ENCODE data around the gene ADCY6. TPM values are rescaled to one million over a fixed set of nuclear protein-coding genes. Genes with fewer than 3 reads are reported as not detected.
"Not testable (repeated sequence)": the region's sequence is repeated elsewhere in the genome, so short reads cannot be mapped to it uniquely, and the experiment has no call there.

ADCY6 gene
- total RNA-seq, 1 donor from 2014 or later: 0.78 TPM

GRCh38 chr12:48744251-48745008, 44.5 kb downstream of the ADCY6 start:
- no peaks in the 10 kb centered on the region for H3K9me3 Mint-ChIP-seq
- peaks cover 23% of the 10 kb centered on the region for H3K27me3 Mint-ChIP-seq (ENCODE audit: insufficient read depth)
- no peak overlapping the region for H3K4me3 Mint-ChIP-seq
- intact Hi-C loops (cut with micrococcal nuclease): no loop called here
- no peak overlapping the region for H3K27ac Mint-ChIP-seq
- no peaks in the 10 kb centered on the region for H3K4me1 Mint-ChIP-seq (ENCODE audit: low read depth)
- no peaks in the 10 kb centered on the region for H3K36me3 Mint-ChIP-seq (ENCODE audit: low read depth)
- DNase-seq (ENCODE audit: low spot score): no peak

- Mint-ChIP-seq H3K9me3 (no peaks in the 10 kb centered on the region), H3K27ac (no peak overlapping the region), H3K4me3 (no peak overlapping the region), H3K36me3 (ENCODE audit: low read depth) (no peaks in the 10 kb centered on the region), H3K27me3 (ENCODE audit: insufficient read depth) (peaks cover 25% of the 10 kb centered on the region), H3K4me1 (ENCODE audit: low read depth) (no peaks in the 10 kb centered on the region)
- no peak for DNase-seq (ENCODE audit: low spot score)
- intact Hi-C loops (cut with micrococcal nuclease): no loop called here
Observed at GRCh38 chr12:48739618-48740269, 49.1 kb downstream of the ADCY6 start.

GRCh38 chr12:48736456-48736855, 52.4 kb downstream of the ADCY6 start:
- Mint-ChIP-seq H3K9me3 (no peaks in the 10 kb centered on the region), H3K4me3 (no peak overlapping the region), H3K4me1 (ENCODE audit: low read depth) (no peaks in the 10 kb centered on the region), H3K27me3 (ENCODE audit: insufficient read depth) (peaks cover 21% of the 10 kb centered on the region), H3K27ac (no peak overlapping the region), H3K36me3 (ENCODE audit: low read depth) (no peaks in the 10 kb centered on the region)
- intact Hi-C loops (cut with micrococcal nuclease): no loop called here
- DNase-seq (ENCODE audit: low spot score): no peak

GRCh38 chr12:48728807-48729206, 60.1 kb downstream of the ADCY6 start:
- DNase-seq (ENCODE audit: low spot score): no peak
- Mint-ChIP-seq H3K27ac (no peak overlapping the region), H3K4me1 (ENCODE audit: low read depth) (no peaks in the 10 kb centered on the region), H3K27me3 (ENCODE audit: insufficient read depth) (peaks cover 2% of the 10 kb centered on the region), H3K9me3 (no peaks in the 10 kb centered on the region), H3K4me3 (no peak overlapping the region), H3K36me3 (ENCODE audit: low read depth) (no peaks in the 10 kb centered on the region)
- intact Hi-C loops (cut with micrococcal nuclease): no loop called here

GRCh38 chr12:48720737-48721136, 68.2 kb downstream of the ADCY6 start:
- DNase-seq (ENCODE audit: low spot score); H3K27ac Mint-ChIP-seq; H3K27me3 Mint-ChIP-seq (ENCODE audit: insufficient read depth); intact Hi-C loops (cut with micrococcal nuclease); H3K4me3 Mint-ChIP-seq: not testable (repeated sequence)
- peaks cover 16% of the 10 kb centered on the region for H3K4me1 Mint-ChIP-seq (ENCODE audit: low read depth)
- peaks cover 15% of the 10 kb centered on the region for H3K36me3 Mint-ChIP-seq (ENCODE audit: low read depth)
- H3K9me3 Mint-ChIP-seq: peaks cover 23% of the 10 kb centered on the region

GRCh38 chr12:48720171-48720570, 68.7 kb downstream of the ADCY6 start:
- H3K27ac Mint-ChIP-seq; DNase-seq (ENCODE audit: low spot score); H3K4me3 Mint-ChIP-seq; intact Hi-C loops (cut with micrococcal nuclease); H3K27me3 Mint-ChIP-seq (ENCODE audit: insufficient read depth): not testable (repeated sequence)
- peaks cover 23% of the 10 kb centered on the region for H3K9me3 Mint-ChIP-seq
- H3K36me3 Mint-ChIP-seq (ENCODE audit: low read depth): peaks cover 16% of the 10 kb centered on the region
- H3K4me1 Mint-ChIP-seq (ENCODE audit: low read depth): peaks cover 22% of the 10 kb centered on the region

GRCh38 chr12:48719002-48719401, 69.9 kb downstream of the ADCY6 start:
- H3K27ac Mint-ChIP-seq; H3K4me3 Mint-ChIP-seq; H3K27me3 Mint-ChIP-seq (ENCODE audit: insufficient read depth); DNase-seq (ENCODE audit: low spot score): not testable (repeated sequence)
- H3K36me3 Mint-ChIP-seq (ENCODE audit: low read depth): peaks cover 24% of the 10 kb centered on the region
- intact Hi-C loops (cut with micrococcal nuclease): loop anchor here (10.0 kb wide), 1 partner anchor 1014 kb away; the partner anchor contains the start of gene RPAP3
- H3K9me3 Mint-ChIP-seq: peaks cover 23% of the 10 kb centered on the region
- H3K4me1 Mint-ChIP-seq (ENCODE audit: low read depth): peaks cover 33% of the 10 kb centered on the region

- DNase-seq (ENCODE audit: low spot score): no peak
- H3K4me1 Mint-ChIP-seq (ENCODE audit: low read depth): peaks cover 43% of the 10 kb centered on the region
- H3K9me3 Mint-ChIP-seq: peaks cover 23% of the 10 kb centered on the region
- intact Hi-C loops (cut with micrococcal nuclease): loop anchor here (1.0 to 10.0 kb wide), 4 partner anchors 135 to 1012 kb away; partner anchors contain the start of genes DDX23, RPAP3 and SENP1
- peak overlapping the region; percentile 90 for H3K4me3 Mint-ChIP-seq
- H3K27ac Mint-ChIP-seq: peak overlapping the region; percentile 93
- H3K36me3 Mint-ChIP-seq (ENCODE audit: low read depth): peaks cover 33% of the 10 kb centered on the region
- H3K27me3 Mint-ChIP-seq (ENCODE audit: insufficient read depth): no peaks in the 10 kb centered on the region
Observed at GRCh38 chr12:48717252-48717695, 71.6 kb downstream of the ADCY6 start.

GRCh38 chr12:48716493-48717251, 72.2 kb downstream of the ADCY6 start, which contains the start of gene CCNT1:
Gene CCNT1 (minus strand): TSS chr12:48716707. CDS start chr12:48716675, 32 bp downstream.
- Mint-ChIP-seq H3K36me3 (ENCODE audit: low read depth) (peaks cover 33% of the 10 kb centered on the region), H3K27me3 (ENCODE audit: insufficient read depth) (no peaks in the 10 kb centered on the region), H3K4me1 (ENCODE audit: low read depth) (peaks cover 43% of the 10 kb centered on the region), H3K9me3 (peaks cover 23% of the 10 kb centered on the region), H3K27ac (peak within 1 kb of the TSS; percentile 93), H3K4me3 (peak within 1 kb of the TSS; percentile 90)
- DNase-seq (ENCODE audit: low spot score): peak; percentile 99
- intact Hi-C loops (cut with micrococcal nuclease): loop anchor here (1.0 to 10.0 kb wide), 11 partner anchors 34 to 1012 kb away; partner anchors contain the start of genes ASB8, CACNB3, DDX23 and KANSL2

Other genes with a start within 250 kb of the ADCY6 start
- not detected in 2 replicates for gene LALBA, start 219.0 kb downstream of the ADCY6 start, total RNA-seq
- 65.3 and 66.4 TPM in 2 replicates for gene KANSL2, start 106.9 kb downstream of the ADCY6 start, total RNA-seq
- 67.2 and 67.7 TPM in 2 replicates for gene CCNT1, start 72.4 kb downstream of the ADCY6 start, total RNA-seq
- gene CACNB3, start 29.4 kb upstream of the ADCY6 start, total RNA-seq: 11.4 and 13.1 TPM in 2 replicates
- 120 and 127 TPM in 2 replicates for gene DDX23, start 63.1 kb upstream of the ADCY6 start, total RNA-seq
- 7.9 and 9.3 TPM in 2 replicates for gene RND1, start 76.8 kb upstream of the ADCY6 start, total RNA-seq
- gene FKBP11, start 136.4 kb upstream of the ADCY6 start, total RNA-seq: 62.7 and 67.9 TPM in 2 replicates
- gene ARF3, start 168.4 kb upstream of the ADCY6 start, total RNA-seq: 116 and 117 TPM in 2 replicates
- 0.13 and 0.37 TPM in 2 replicates for gene WNT10B, start 182.6 kb upstream of the ADCY6 start, total RNA-seq
- gene WNT1, start 189.2 kb upstream of the ADCY6 start, total RNA-seq: 0.21 and 0.24 TPM in 2 replicates
- 0.78 and 1.1 TPM in 2 replicates for gene DDN, start 210.3 kb upstream of the ADCY6 start, total RNA-seq
- 85.0 and 85.1 TPM in 2 replicates for gene PRKAG1, start 229.7 kb upstream of the ADCY6 start, total RNA-seq